Measurements from ENCODE around the gene VEGFB. TPM values are rescaled to one million over a fixed set of nuclear protein-coding genes. Genes with fewer than 3 reads are reported as not detected.

Gene VEGFB
- total and polyA plus RNA-seq, 2 of the 4 experiments (the other 2 are of a cell fraction) = 3.0 to 25.1 TPM

- in situ Hi-C loops (cut with MboI; ENCODE audit: low sequenced_read_pairs) = no loop called here
- TF ChIP-seq CEBPB (IDR thresholded peaks at IDR 0.05; ENCODE audit: low read depth, low read length) (no peak), NFE2L2 (IDR thresholded peaks at IDR 0.05; ENCODE audit: low read depth, low read length) (no peak), SMC3 (IDR thresholded peaks at IDR 0.05; ENCODE audit: low read depth, low read length) (no peak), CTCF (conservative IDR thresholded peaks at IDR 0.05; ENCODE audit: low read depth, low read length) (peak; percentile 46), MXI1 (IDR thresholded peaks at IDR 0.05; ENCODE audit: borderline replicate concordance, low read depth, low read length) (peak; percentile 81; the same call in 1 of the 2 replicates), USF2 (IDR thresholded peaks at IDR 0.05; ENCODE audit: low read depth, low read length) (peak; percentile 91), BHLHE40 (IDR thresholded peaks at IDR 0.05; ENCODE audit: low read depth, low read length) (peak; percentile 51; the same call in 1 of the 2 replicates), ELK1 (IDR thresholded peaks at IDR 0.05; ENCODE audit: borderline replicate concordance, low read depth, low read length) (no peak), CHD1 (IDR thresholded peaks at IDR 0.05; ENCODE audit: low read depth, low read length) (no peak), MAZ (IDR thresholded peaks at IDR 0.05; ENCODE audit: borderline replicate concordance, low read depth, low read length) (0 out of 2 replicates have a peak, but pooled peaks have one; percentile 37), POLR2A (IDR thresholded peaks at IDR 0.05; ENCODE audit: low read depth, low read length) (peak; percentile 96)
- TSS peak; percentile 71 for BruUV-seq (replicated peaks)
- Histone ChIP-seq H3K4me2 (ENCODE audit: low read depth, low read length) (peak overlapping the region; percentile 96), H3K36me3 (ENCODE audit: control insufficient read depth, insufficient read depth, low read length) (peaks cover 4% of the 10 kb centered on the region; the same call in 1 of the 2 replicates), H3K4me3 (ENCODE audit: insufficient read depth, low read depth, low read length) (peak overlapping the region; percentile 54), H2AFZ (replicated peaks; ENCODE audit: low read length, poor library complexity) (peak overlapping the region; percentile 93), H3K9ac (ENCODE audit: low read depth, low read length) (peak overlapping the region; percentile 81), H2BK15ac (ENCODE audit: low read depth, low read length) (peak overlapping the region; percentile 33; the same call in 1 of the 3 replicates), H3K9me1 (ENCODE audit: insufficient read depth, low read length) (peaks cover 18% of the 10 kb centered on the region; the same call in 1 of the 2 replicates), H3K9me3 (ENCODE audit: control insufficient read depth, insufficient read depth, low read length) (no peaks in the 10 kb centered on the region), H2BK20ac (ENCODE audit: low read depth, low read length) (no peak overlapping the region), H2BK120ac (ENCODE audit: low read depth, low read length) (peak overlapping the region; percentile 33; the same call in 1 of the 2 replicates), H4K5ac (ENCODE audit: low read depth, low read length) (peak overlapping the region; percentile 85), H3K4ac (ENCODE audit: low read depth, low read length) (peak overlapping the region; percentile 95), H3K4me1 (ENCODE audit: control insufficient read depth, insufficient read depth, low read length) (peaks cover 7% of the 10 kb centered on the region; the same call in 1 of the 2 replicates), H3K27ac (ENCODE audit: insufficient read depth, low read length) (peak overlapping the region; percentile 91), H3K18ac (ENCODE audit: low read depth, low read length) (peak overlapping the region; percentile 13; the same call in 1 of the 2 replicates), H4K8ac (ENCODE audit: low read depth in 2 of 2, low read length in 2 of 2) (peak overlapping the region; percentile 81 to 92), H3K27me3 (ENCODE audit: control insufficient read depth, insufficient read depth, low read length) (no peaks in the 10 kb centered on the region), H2BK5ac (ENCODE audit: low read depth, low read length, poor library complexity, severe bottlenecking) (peak overlapping the region; percentile 75), H4K20me1 (ENCODE audit: insufficient read depth, low read length) (peaks cover 25% of the 10 kb centered on the region), H3K23ac (ENCODE audit: low read depth, low read length) (peak overlapping the region; percentile 85), H3K14ac (replicated peaks; ENCODE audit: low read depth, low read length) (peak overlapping the region; percentile 94), H3K79me1 (ENCODE audit: low read depth in 1 of 2, low read length in 2 of 2) (peaks cover 7 to 54% of the 10 kb centered on the region in 2 experiments; a peak in 3 of 4 replicates), H2AK5ac (ENCODE audit: low read depth, low read length) (peak overlapping the region; percentile 93), H2AK9ac (replicated peaks; ENCODE audit: low read depth, low read length, poor library complexity) (peak overlapping the region; percentile 98), H4K91ac (ENCODE audit: insufficient read depth, low read depth, low read length) (peak overlapping the region; percentile 93), H3K56ac (ENCODE audit: extremely low read depth, insufficient read depth, low read length) (peak overlapping the region; percentile 68)
- ChIA-PET CTCF (no interaction called here), POLR2A (ENCODE audit: unreplicated experiment) (interaction anchor here (0.6 kb wide), 2 partner anchors 17 to 56 kb away, joined by 3 to 7 read pairs; partner anchors contain the start of gene FKBP2)
- dilution Hi-C loops (cut with HindIII; ENCODE audit: low sequenced_read_pairs, unreplicated experiment) = no loop called here
- DNase-seq = peak; percentile 84
- intact Hi-C loops (cut with micrococcal nuclease) = no loop called here
- WGBS, 2 experiments (ENCODE audit: extremely low coverage in 2 of 2, insufficient read length in 1 of 2) = 1% methylated on average over 37 of the region's 52 CpGs; no CpG with 5 or more reads in 1 of the 2 experiments
- peak; percentile 49 for ATAC-seq (ENCODE audit: low read depth)
Measured at GRCh38 chr11:64185175-64185692, 49.1 kb upstream of the VEGFB start.
